ENCODE results near the gene ADCY2. TPM values are rescaled to one million over a fixed set of nuclear protein-coding genes. Genes with fewer than 3 reads are reported as not detected.

The ADCY2 gene
- total RNA-seq, 1 experiment from 2014 or later, result not detected

GRCh38 chr5:7868773-7869473, 473.0 kb downstream of the ADCY2 start, which contains the start of the genes FASTKD3 and MTRR:
FASTKD3 (minus strand) TSS chr5:7869031; CDS start chr5:7868083, 948 bp downstream.
MTRR (plus strand) TSS chr5:7869148; CDS start chr5:7870795, 1,647 bp downstream.
- Mint-ChIP-seq H3K36me3 (ENCODE audit: insufficient read depth, unreplicated experiment) (peaks cover 29% of the 10 kb centered on the region), H3K27ac (ENCODE audit: unreplicated experiment) (peak within 1 kb of the TSS; percentile 78), H3K4me1 (ENCODE audit: low read depth, unreplicated experiment) (peaks cover 31% of the 10 kb centered on the region), H3K4me3 (ENCODE audit: low read depth, unreplicated experiment) (peak within 1 kb of the TSS; percentile 88), H3K9me3 (ENCODE audit: low read depth, unreplicated experiment) (no peaks in the 10 kb centered on the region), H3K27me3 (ENCODE audit: unreplicated experiment) (no peaks in the 10 kb centered on the region)
- CTCF ChIA-PET, result no interaction called here
- intact Hi-C loops (cut with micrococcal nuclease; ENCODE audit: unreplicated experiment), result no loop called here
- no TSS peak for BruUV-seq (replicated peaks)
- DNase-seq, result peak; percentile 90
- TF ChIP-seq, protein P1, sequence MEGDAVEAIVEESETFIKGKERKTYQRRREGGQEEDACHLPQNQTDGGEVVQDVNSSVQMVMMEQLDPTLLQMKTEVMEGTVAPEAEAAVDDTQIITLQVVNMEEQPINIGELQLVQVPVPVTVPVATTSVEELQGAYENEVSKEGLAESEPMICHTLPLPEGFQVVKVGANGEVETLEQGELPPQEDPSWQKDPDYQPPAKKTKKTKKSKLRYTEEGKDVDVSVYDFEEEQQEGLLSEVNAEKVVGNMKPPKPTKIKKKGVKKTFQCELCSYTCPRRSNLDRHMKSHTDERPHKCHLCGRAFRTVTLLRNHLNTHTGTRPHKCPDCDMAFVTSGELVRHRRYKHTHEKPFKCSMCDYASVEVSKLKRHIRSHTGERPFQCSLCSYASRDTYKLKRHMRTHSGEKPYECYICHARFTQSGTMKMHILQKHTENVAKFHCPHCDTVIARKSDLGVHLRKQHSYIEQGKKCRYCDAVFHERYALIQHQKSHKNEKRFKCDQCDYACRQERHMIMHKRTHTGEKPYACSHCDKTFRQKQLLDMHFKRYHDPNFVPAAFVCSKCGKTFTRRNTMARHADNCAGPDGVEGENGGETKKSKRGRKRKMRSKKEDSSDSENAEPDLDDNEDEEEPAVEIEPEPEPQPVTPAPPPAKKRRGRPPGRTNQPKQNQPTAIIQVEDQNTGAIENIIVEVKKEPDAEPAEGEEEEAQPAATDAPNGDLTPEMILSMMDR (IDR thresholded peaks at IDR 0.05; ENCODE audit: unreplicated experiment), result no peak

GRCh38 chr5:7869474-7870136, 473.7 kb downstream of the ADCY2 start:
- H3K27me3 Mint-ChIP-seq (ENCODE audit: unreplicated experiment), result no peaks in the 10 kb centered on the region
- no TSS peak for BruUV-seq (replicated peaks)
- intact Hi-C loops (cut with micrococcal nuclease; ENCODE audit: unreplicated experiment), result no loop called here
- H3K4me1 Mint-ChIP-seq (ENCODE audit: low read depth, unreplicated experiment), result peaks cover 31% of the 10 kb centered on the region
- peak overlapping the region; percentile 88 for H3K4me3 Mint-ChIP-seq (ENCODE audit: low read depth, unreplicated experiment)
- TF ChIP-seq, protein P1 (IDR thresholded peaks at IDR 0.05; ENCODE audit: unreplicated experiment), result no peak
- CTCF ChIA-PET, result interaction anchor here (0.6 kb wide), 1 partner anchor 1367 kb away, joined by 3 read pairs; no protein-coding TSS in a partner anchor
- peak; percentile 9 for DNase-seq
- H3K36me3 Mint-ChIP-seq (ENCODE audit: insufficient read depth, unreplicated experiment), result peaks cover 27% of the 10 kb centered on the region
- no peaks in the 10 kb centered on the region for H3K9me3 Mint-ChIP-seq (ENCODE audit: low read depth, unreplicated experiment)
- H3K27ac Mint-ChIP-seq (ENCODE audit: unreplicated experiment), result peak overlapping the region; percentile 78

DNA sequence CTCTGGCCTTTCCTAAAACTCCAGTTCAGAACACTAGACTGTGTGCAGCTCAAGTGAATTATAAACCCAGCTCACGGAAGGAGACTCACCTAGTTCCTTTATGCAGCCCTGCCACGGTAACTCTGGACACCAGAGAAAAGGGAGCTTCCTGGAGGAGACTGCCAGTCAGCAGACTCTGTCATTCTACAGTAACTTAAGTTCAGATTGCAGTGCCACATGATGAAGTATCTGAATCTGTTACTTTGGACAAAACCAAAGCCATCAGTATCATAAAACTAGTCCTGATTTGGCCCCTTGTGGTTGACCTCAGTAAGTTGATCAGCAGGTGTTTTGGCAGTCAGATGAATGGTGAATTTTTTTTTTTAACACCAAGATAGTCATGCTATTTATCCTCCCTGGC, 475.7 kb downstream of the ADCY2 start:
- BruUV-seq (replicated peaks), result no TSS peak
- H3K4me1 Mint-ChIP-seq (ENCODE audit: low read depth, unreplicated experiment), result peaks cover 40% of the 10 kb centered on the region
- TF ChIP-seq, protein P1 (IDR thresholded peaks at IDR 0.05; ENCODE audit: unreplicated experiment), result no peak
- intact Hi-C loops (cut with micrococcal nuclease; ENCODE audit: unreplicated experiment), result no loop called here
- no peak overlapping the region for H3K27ac Mint-ChIP-seq (ENCODE audit: unreplicated experiment)
- no peaks in the 10 kb centered on the region for H3K9me3 Mint-ChIP-seq (ENCODE audit: low read depth, unreplicated experiment)
- peak overlapping the region; percentile 88 for H3K4me3 Mint-ChIP-seq (ENCODE audit: low read depth, unreplicated experiment)
- CTCF ChIA-PET, result no interaction called here
- no peaks in the 10 kb centered on the region for H3K27me3 Mint-ChIP-seq (ENCODE audit: unreplicated experiment)
- H3K36me3 Mint-ChIP-seq (ENCODE audit: insufficient read depth, unreplicated experiment), result peaks cover 31% of the 10 kb centered on the region
- no peak for DNase-seq

DNA sequence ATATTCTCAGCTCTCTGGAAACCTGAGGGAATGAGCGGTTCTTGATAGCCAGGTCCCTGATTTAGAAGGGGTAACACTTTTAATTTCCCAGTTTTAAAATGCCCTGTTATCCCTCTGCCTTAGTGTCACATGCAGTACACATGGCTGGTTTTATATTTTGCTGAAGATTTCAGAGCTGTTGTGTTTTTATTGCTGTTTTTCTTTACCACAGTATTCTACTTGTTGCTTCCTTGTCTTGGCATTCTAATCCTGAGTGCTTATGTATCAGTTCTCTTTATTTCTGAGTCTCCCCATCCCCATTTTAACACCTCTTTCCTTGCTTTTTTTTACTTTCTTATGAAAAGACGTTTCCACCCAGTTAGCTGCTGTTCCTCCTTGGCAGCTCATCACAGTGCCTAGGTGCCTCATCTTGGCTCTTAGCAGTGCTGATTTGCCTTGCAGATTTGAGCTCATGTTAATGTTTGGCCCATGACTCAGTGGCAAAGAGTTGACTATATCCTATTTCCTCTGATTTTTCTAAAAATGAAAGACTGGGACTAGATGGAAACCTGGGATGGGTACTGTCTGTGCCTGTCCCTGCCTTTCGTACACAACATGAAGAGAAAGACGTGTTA, 476.7 kb downstream of the ADCY2 start:
- no peak for DNase-seq
- peaks cover 37% of the 10 kb centered on the region for H3K36me3 Mint-ChIP-seq (ENCODE audit: insufficient read depth, unreplicated experiment)
- no TSS peak for BruUV-seq (replicated peaks)
- CTCF ChIA-PET, result no interaction called here
- intact Hi-C loops (cut with micrococcal nuclease; ENCODE audit: unreplicated experiment), result no loop called here
- peaks cover 50% of the 10 kb centered on the region for H3K4me1 Mint-ChIP-seq (ENCODE audit: low read depth, unreplicated experiment)
- TF ChIP-seq, protein P1 (IDR thresholded peaks at IDR 0.05; ENCODE audit: unreplicated experiment), result no peak
- no peak overlapping the region for H3K27ac Mint-ChIP-seq (ENCODE audit: unreplicated experiment)
- no peaks in the 10 kb centered on the region for H3K27me3 Mint-ChIP-seq (ENCODE audit: unreplicated experiment)
- H3K9me3 Mint-ChIP-seq (ENCODE audit: low read depth, unreplicated experiment), result no peaks in the 10 kb centered on the region
- H3K4me3 Mint-ChIP-seq (ENCODE audit: low read depth, unreplicated experiment), result no peak overlapping the region
